Fibroblast of the aortic adventitia (primary cell): ENCODE results near the gene THADA. TPM values are rescaled to one million over a fixed set of nuclear protein-coding genes. Genes with fewer than 3 reads are reported as not detected.

Experiments used
- DNase-seq: peaks from one replicate; pipeline ENCODE4 v3.0.0-alpha.2; 2010; ENCODE audit warnings: low read depth
- H3K4me3 ChIP-seq: 2 replicates; pipeline ENCODE4 v1.5.1; 2011; ENCODE audit warnings: low read depth, mild to moderate bottlenecking, control low read depth, low read length, moderate library complexity
- total RNA-seq: library from RNA; depleted of rRNA; stranded (reverse); fragments of >200 nt; gene quantifications from 2 replicates; pipeline ENCODE4 v1.2.3, GENCODE V29; 2012; ENCODE audit warnings: low replicate concordance
- TF ChIP-seq, protein P1 (sequence below): IDR thresholded peaks from 2 replicates; pipeline ENCODE4 v1.5.1; 2011; ENCODE audit warnings: mild to moderate bottlenecking, low read length, control low read depth, inconsistent platforms; ENCODE audit not compliant: insufficient read depth

THADA gene
- total RNA-seq, 1 donor, result 34.6 TPM

DNA sequence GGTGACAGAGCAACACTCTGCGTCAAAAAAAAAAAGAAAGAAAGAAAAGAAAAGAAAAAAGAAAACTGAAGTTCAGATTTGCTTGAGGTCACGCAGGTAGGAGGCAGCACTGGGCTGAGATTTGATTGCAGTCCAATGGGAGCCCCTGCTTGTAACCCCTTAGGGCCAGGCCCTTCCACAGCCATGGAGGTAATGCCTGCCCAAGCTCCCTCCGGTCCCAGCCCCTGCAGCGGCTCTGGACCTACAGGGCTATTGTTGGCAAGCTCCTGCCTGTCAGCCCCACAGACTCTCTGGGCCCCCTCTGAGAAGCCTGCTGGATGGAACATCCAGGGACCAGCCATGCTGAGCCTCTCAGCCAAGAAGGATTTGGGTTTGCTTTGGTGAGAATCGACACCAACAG is 381.6 kb downstream of the THADA start:
- no peak overlapping the region for H3K4me3 ChIP-seq
- no peak for DNase-seq
- TF ChIP-seq, protein P1, sequence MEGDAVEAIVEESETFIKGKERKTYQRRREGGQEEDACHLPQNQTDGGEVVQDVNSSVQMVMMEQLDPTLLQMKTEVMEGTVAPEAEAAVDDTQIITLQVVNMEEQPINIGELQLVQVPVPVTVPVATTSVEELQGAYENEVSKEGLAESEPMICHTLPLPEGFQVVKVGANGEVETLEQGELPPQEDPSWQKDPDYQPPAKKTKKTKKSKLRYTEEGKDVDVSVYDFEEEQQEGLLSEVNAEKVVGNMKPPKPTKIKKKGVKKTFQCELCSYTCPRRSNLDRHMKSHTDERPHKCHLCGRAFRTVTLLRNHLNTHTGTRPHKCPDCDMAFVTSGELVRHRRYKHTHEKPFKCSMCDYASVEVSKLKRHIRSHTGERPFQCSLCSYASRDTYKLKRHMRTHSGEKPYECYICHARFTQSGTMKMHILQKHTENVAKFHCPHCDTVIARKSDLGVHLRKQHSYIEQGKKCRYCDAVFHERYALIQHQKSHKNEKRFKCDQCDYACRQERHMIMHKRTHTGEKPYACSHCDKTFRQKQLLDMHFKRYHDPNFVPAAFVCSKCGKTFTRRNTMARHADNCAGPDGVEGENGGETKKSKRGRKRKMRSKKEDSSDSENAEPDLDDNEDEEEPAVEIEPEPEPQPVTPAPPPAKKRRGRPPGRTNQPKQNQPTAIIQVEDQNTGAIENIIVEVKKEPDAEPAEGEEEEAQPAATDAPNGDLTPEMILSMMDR, result no peak

DNA sequence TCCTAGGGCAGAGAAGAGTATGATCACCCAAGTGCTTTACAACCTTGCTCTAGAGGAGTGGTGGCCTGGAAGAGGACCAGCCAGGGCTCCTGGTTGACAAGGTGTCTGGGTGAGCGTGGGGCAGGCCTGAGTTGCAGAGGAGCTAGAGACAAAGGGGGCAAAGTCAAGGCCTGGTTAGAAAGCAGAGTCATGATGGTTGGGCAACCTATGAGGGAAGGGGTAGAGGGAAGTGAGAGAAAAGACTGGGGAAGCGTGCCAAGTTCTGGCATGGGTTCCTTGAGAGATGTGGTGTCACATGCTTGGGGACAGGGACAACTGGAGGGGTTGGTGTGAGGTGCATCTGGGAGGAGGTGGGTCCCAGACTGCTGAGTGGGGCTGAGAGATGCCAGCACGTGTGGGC is 382.9 kb downstream of the THADA start:
- DNase-seq, result no peak
- H3K4me3 ChIP-seq, result no peak overlapping the region
- TF ChIP-seq, protein P1, result no peak

DNA sequence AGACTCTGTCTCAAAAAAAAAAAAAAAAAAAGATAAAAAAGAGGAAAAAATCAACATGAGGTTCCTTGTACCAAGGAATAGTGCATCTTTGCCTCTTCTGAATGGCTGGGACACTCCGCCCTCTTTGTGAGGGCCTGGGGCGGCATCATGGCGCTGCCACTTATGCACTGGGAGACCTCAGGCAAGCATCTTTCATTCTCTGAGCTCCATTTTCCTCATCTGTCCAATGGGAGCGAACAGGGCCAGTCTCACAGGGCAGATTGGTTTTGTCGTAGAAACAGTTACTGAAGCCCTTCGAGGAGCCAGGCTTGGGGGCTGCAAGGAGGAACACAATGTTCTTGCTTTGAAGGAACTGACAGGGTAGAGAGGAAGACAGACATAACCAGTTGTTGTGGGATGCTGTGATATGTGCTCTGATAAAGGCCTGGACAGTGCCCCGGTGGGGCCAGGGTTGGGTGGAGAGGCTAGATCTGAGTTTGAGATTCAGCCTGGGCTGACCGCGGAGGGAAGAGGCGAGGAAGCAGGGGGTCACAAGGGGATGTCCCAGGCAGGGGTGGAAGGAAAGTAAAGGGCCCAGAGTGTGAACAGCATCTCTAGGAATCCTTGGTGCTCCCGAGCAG is 383.5 kb downstream of the THADA start:
- TF ChIP-seq, protein P1, result no peak
- H3K4me3 ChIP-seq, result no peak overlapping the region
- DNase-seq, result no peak

DNA sequence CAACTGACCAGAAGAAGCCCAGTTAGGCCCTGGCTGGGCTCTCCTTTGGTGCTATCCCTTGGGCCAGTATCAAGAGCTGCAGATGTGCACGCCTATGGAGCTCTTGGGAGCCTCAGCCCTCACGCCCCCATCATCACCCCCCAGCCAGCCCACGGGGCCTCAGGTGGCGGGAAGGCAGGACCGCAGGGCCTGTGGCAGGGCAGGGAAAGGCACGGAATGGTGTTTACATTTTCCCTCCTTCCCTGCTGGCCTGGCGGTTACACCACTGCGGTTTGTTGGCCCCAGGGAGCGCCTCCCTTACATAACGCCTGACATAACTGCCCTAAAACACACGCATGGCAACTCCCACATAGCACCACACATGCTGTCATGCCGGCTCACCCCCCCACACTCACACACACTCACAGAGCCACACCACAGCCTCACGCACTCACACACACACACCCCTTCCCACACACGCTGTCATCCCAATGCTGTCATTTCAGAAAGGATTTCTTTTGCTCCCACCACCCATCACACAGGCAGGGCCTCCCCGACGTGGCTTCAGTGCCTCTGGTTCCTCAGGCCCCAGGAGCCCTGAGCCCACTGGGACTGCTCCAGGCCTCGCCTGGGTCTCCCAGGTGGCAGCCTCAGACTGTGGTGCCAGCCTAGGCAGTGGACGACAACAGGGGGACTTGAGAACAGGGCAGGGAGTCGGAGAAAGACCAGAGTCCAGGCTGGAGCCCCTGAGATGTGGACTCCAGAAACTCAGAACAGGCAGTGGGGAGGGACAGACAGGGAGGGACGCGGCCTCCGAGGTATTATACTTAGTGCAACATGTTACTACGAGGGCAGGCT is 385.2 kb downstream of the THADA start:
- no peak overlapping the region for H3K4me3 ChIP-seq
- peak; percentile 86 for DNase-seq
- TF ChIP-seq, protein P1, result no peak

DNA sequence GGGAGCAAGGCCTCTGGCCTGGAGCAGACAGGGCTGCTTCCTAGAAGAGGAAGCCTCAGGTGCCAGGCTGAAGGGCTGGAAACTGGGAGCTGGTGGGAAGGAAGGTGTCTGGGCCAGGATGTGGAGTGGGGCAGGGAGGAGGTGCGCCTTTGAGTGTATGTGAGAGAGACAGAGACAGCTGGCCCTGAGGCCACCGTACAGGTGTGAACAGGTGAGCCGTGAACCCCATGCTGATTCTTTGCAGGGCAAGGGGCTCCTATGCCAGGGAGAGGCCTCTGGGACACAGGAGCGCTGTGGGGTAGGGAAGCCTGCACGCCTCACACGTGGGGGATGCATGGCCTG is 385.7 kb downstream of the THADA start:
- no peak for DNase-seq
- no peak overlapping the region for H3K4me3 ChIP-seq
- TF ChIP-seq, protein P1, result no peak

DNA sequence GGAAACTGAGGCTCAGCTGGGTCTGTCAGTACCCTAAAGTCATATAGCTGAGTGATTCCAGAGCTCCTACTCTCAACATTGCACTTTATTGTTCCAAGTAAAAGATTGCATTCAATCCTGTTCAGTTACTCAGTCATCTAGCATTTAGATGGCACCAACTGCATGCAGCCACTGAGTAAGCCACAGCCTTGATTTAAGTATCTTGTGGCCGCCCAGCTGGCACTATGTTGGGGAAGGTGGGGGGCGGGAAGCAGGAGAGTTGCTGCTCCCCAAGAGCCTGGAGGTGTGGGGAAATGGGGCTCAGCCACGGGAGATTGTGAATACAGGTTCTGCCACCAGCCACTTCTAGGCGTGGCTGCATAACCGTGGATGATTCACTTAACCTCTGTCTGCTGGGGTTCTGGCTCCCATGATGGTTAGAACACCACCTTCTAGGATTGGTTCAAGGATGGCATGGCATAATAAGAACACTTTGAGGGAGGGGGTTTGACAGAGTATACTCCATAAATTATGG is 386.6 kb downstream of the THADA start:
- no peak overlapping the region for H3K4me3 ChIP-seq
- TF ChIP-seq, protein P1, result no peak
- DNase-seq, result no peak
